ENCODE measurements around the gene DAPL1. TPM values are rescaled to one million over a fixed set of nuclear protein-coding genes. Genes with fewer than 3 reads are reported as not detected.

The DAPL1 gene
- total RNA-seq, 4 donors from 2014 or later: not detected

- no peaks in the 10 kb centered on the region for H3K4me1 ChIP-seq
- no peak for TF ChIP-seq POLR2A (IDR thresholded peaks at IDR 0.05; ENCODE audit: low read depth)
- no peak for TF ChIP-seq POLR2AphosphoS5 (IDR thresholded peaks at IDR 0.05)
- no peak for TF ChIP-seq CTCF (IDR thresholded peaks at IDR 0.05)
- TF ChIP-seq EP300 (IDR thresholded peaks at IDR 0.05): no peak
- 66% methylated on average over 13 of the region's 13 CpGs for WGBS
- H3K9me3 ChIP-seq: no peaks in the 10 kb centered on the region
- intact Hi-C loops (cut with DNase I): no loop called here
- no peak overlapping the region for H3K4me3 ChIP-seq
- no peak for DNase-seq (ENCODE audit: extremely low spot score)
- H3K27me3 ChIP-seq: no peaks in the 10 kb centered on the region
- H3K36me3 ChIP-seq: no peaks in the 10 kb centered on the region
- H3K27ac ChIP-seq (replicated peaks in 1 of 4): no peak overlapping the region
These were observed 27.1 kb downstream of the DAPL1 start for GRCh38 chr2:158822193-158822592.

GRCh38 chr2:158823486-158824237 is 28.5 kb downstream of the DAPL1 start:
- Histone ChIP-seq H3K27me3 (no peaks in the 10 kb centered on the region), H3K4me3 (no peak overlapping the region), H3K27ac (replicated peaks in 1 of 4) (no peak overlapping the region), H3K36me3 (no peaks in the 10 kb centered on the region), H3K9me3 (no peaks in the 10 kb centered on the region), H3K4me1 (peaks cover 6 to 9% (median 7%) of the 10 kb centered on the region in 4 donors)
- DNase-seq (ENCODE audit: extremely low spot score): no peak
- TF ChIP-seq CTCF (IDR thresholded peaks at IDR 0.05): no peak
- no peak for TF ChIP-seq POLR2AphosphoS5 (IDR thresholded peaks at IDR 0.05)
- no peak for TF ChIP-seq POLR2A (IDR thresholded peaks at IDR 0.05; ENCODE audit: low read depth)
- TF ChIP-seq EP300 (IDR thresholded peaks at IDR 0.05): no peak
- 85% methylated on average over 10 of the region's 10 CpGs for WGBS
- intact Hi-C loops (cut with DNase I): no loop called here

GRCh38 chr2:158825021-158825420 is 29.9 kb downstream of the DAPL1 start:
- H3K9me3 ChIP-seq: no peaks in the 10 kb centered on the region
- no peak overlapping the region for H3K4me3 ChIP-seq
- no peaks in the 10 kb centered on the region for H3K36me3 ChIP-seq
- 95% methylated on average over 3 of the region's 3 CpGs for WGBS
- no peak overlapping the region for H3K27ac ChIP-seq (replicated peaks in 1 of 4)
- no peak for DNase-seq (ENCODE audit: extremely low spot score)
- TF ChIP-seq CTCF (IDR thresholded peaks at IDR 0.05) (no peak), EP300 (IDR thresholded peaks at IDR 0.05) (no peak), POLR2A (IDR thresholded peaks at IDR 0.05; ENCODE audit: low read depth) (no peak), POLR2AphosphoS5 (IDR thresholded peaks at IDR 0.05) (no peak)
- no peaks in the 10 kb centered on the region for H3K27me3 ChIP-seq
- H3K4me1 ChIP-seq: peaks cover 10 to 21% (median 19%) of the 10 kb centered on the region in 4 donors
- intact Hi-C loops (cut with DNase I): no loop called here

GRCh38 chr2:158826965-158827364 is 31.8 kb downstream of the DAPL1 start:
- Histone ChIP-seq H3K9me3 (no peaks in the 10 kb centered on the region), H3K36me3 (no peaks in the 10 kb centered on the region), H3K27ac (replicated peaks in 1 of 4) (no peak overlapping the region), H3K27me3 (no peaks in the 10 kb centered on the region), H3K4me1 (peaks cover 10 to 25% (median 20%) of the 10 kb centered on the region in 4 donors), H3K4me3 (no peak overlapping the region)
- WGBS: 95% methylated on average over 3 of the region's 3 CpGs
- DNase-seq (ENCODE audit: extremely low spot score): no peak
- TF ChIP-seq POLR2AphosphoS5 (IDR thresholded peaks at IDR 0.05) (no peak), CTCF (IDR thresholded peaks at IDR 0.05) (no peak), POLR2A (IDR thresholded peaks at IDR 0.05; ENCODE audit: low read depth) (no peak), EP300 (IDR thresholded peaks at IDR 0.05) (no peak)
- intact Hi-C loops (cut with DNase I): no loop called here

Data from esophagus muscularis mucosa (tissue), 4 donors.